Activated CD8-positive, alpha-beta memory T cell treated with anti-CD3 and anti-CD28 coated beads, Interleukin-2, amount 50 U/mL, for 1 hour (primary cell): ENCODE results near the gene SETX.

Experiments
- DNase-seq: peaks from one replicate; pipeline ENCODE4 v3.0.0-alpha.2; 2020; ENCODE audit errors: extremely low read depth

SETX gene

DNA sequence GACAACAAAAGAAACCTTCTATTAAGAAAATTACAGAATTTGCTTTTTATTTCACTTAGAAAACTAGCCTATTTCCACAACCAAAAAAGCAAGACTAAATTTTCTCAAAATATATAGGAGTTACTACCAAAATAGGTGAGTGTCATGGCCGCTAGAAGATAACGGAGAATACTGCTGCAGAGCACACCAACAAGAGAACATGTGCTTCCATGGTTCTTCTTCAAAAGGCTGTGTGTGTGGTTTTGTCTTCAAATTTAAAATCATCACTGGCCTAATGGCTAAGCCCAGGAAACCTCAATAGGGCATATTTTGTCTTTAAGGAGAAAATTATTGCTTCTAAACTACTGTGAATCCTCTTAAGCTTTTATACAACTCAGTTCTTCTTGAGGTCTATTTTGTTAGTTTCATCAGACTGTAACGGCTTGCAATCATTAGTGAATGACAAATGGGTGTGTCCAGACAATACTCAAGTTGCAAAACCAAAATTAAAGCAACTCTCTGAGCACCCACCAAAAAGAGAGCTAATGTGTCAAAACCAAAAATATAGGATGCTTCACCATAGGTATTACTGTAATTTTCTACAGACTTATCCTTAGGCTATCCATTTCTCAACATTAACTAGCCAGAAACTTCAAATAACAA, 3.3 kb downstream of the SETX start:
- no peak for DNase-seq

DNA sequence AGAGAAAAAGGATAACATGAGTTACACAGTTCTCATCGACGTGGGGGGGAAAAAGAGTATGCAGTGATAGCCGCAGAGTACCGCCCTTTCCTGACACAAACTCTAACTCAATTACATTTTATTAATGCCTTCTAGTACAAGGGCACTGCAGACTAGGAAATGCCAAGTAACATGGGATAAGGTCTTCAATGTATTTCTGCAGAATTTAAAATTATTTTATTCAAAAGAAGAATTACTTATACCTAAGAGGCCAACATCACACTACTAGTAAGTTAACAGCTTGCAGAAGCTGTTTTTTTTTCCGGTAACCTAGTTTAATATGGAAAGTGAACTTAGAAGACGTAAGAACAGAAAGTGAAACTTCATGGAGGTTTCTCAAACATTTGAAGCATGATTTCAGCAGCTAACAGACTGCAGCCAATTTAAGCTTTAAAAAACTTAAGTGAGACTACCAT, 3.9 kb downstream of the SETX start:
- DNase-seq = no peak

DNA sequence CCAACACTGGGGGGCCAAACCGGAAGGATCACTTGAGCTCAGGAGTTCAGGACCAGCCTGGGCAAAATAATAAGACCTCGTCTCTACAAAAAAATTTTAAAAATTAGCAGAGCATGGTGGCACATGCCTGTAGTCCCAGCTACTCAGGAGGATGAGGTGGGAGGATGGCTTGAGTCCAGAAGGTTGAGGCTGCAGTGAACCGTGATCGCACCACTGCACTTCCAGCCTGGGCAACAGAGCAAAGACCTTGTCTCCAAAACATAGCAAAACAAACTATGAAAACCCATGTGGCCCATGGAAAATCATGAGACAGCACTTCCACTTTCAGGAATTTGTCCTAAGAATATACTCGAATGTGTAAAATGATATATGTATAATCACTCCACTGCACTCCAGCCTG, 6.1 kb downstream of the SETX start:
- no peak for DNase-seq

DNA sequence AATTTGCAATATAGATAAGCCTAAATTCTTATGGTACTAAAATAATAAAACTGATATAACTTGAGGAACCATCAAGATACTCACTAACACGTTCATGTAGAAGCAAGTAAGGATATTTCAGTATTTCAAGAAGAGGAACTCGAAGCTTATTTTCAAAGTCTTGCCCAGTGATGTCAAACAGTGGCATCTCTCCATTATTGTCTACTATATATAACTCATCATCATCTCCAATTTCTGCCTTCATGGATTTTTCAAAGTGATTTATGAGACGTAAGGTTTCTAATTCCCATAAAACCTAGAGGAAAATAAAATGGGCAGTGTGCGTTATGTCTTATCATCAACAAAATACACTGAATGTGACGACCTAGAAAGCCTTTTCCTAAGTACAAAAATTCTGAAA, 8.6 kb downstream of the SETX start:
- no peak for DNase-seq

DNA sequence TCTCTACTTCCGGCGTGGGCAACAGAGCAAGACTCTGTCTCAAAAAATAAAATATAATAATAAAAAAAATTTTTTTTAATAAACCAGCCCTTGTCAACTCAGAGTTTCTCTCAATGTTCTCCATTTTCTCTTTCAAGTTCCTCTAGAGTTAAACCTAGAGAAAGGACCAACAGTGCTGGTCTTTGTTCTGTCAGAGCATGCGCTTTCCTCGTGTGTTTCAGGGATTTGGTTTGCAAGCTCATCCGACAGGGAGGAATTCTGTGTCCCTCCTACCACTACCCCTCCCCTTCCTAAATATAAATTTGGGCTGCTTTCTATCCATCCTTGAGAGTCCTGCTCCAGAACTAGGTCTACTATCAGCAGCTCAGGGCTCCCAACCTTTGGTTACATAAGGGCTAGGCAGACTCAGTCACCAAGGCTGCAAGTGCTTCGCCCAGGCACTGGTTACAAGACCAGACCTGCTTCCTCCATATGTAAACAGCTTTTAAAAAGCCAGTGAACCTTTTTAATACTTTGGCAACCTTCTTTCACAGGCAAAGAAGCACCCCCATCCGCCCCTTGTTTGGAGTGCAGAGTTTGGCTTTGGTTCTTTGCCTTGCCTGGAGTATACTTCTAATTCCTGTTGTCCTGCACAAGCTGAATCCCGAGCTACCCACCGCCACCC, 13.5 kb downstream of the SETX start:
- DNase-seq = no peak

DNA sequence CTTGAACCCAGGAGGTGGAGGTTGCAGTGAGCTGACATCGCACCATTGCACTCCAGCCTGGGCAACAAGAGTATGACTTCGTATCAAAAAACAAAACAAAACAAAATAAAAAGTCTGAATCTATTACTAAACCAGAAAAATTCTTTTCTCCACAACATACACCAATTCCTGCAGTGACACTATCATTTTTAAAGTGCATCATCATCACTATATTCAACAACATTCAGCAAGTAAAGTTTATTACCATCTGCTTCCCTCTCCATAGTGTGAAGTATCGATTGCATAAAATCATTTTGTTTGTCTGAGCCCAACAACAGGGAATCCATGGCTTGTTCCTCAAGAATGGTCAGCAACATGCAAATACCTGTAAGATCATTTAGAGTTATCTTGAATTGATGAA, 20.4 kb downstream of the SETX start:
- no peak for DNase-seq

DNA sequence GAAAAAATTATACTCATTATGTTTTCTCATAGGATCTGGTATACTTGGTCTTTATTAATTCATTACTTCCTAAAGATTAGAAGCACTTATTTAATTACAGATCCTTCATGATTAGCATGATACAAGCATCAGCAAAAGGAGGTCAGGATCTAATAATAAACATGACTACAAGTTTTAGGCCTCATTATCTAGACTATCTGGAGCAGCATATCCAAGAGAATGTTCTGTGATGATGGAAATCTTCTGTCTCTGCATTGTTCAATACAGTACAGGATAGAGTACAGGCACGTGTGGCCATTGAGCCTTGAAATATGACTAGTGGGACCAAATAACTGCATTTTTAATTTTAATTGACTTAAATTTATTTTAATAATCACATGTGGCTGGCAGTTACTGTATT, 21.2 kb downstream of the SETX start:
- no peak for DNase-seq

DNA sequence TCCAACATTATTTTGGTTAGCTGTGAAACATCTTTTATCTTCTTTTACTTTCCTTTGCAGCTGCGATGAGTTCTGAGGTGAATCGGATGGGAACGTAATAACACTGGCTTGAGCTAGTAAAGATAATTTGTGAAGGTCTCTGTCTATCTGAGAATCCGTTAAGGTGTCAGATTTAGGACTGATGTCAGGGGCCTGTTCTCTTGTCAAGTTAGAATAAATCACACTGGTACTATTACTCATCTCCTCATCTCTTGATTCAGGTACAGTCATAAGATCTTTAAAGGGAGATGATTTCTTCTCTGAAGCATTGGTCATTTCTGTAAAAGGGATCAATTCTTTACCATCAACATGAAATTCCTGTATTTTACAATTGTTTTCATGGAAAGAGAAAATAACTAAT, 26.2 kb downstream of the SETX start:
- DNase-seq = no peak

DNA sequence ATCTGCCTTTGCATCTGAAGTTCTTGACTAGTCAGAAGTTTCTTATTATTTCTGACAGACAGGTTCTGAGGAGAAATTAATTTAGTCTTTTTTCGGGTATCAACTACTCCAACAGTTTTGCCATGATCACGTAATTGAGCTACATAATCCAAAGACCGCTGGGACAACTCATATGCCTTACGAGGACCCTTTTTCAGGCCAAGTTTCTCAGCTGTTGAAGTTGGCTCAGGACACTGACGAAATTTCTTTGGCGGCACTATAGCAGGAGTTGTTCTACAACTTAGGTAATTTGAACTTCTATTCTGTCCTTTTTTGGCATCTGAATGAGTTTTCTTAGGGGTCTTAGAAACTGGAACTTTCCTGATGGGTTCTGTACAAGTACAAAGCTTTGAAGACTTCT, 27.2 kb downstream of the SETX start:
- no peak for DNase-seq

DNA sequence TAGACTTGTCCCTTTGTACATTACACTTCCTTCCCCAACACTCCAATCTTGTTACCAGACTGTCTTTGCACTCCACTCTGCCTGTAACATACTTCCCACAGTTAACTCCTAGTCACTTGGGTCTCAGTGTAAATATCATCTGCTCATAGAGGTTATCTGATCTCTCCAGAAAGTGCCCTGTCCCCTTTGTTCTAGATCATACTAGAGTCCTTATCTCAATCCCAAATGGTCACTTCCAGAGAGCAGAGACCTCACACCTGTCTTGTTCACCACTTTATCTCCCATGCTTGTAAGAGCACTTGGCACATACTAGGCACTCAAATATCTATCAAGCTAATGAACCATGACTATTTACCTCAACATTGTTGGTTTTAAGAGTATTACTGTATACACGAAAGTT, 30.4 kb downstream of the SETX start:
- no peak for DNase-seq

DNA sequence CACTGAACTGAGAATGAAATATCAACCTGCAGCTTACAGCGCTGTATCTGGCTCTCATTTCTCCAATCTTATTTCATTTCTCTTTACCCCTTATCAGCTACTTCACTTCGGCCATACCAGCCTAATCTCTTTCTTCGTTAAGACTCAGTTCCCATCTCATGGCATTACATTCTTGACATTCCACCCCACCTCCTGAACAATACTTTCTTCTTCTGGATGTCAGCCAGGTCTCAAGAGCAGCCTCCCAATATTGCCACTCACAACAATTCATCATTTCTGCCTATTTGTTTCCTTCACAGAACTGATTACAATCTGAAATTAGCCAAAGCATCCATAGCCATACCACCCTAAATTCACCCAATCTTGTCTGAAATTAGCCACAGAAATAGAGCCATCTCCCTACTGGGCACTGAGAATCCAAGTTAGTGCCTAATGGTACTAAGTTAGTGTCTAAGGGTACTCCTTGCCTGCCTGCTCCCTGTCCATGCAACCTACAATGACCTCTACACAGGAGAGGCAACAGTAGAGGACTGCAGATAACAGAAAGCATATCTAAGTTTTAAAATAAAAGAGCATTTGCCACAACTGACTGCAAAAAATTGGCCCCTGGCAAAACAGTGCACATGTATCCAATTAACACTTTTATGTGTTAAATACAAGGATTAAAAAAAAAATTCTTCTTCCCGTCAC, 35.2 kb downstream of the SETX start:
- DNase-seq = no peak

DNA sequence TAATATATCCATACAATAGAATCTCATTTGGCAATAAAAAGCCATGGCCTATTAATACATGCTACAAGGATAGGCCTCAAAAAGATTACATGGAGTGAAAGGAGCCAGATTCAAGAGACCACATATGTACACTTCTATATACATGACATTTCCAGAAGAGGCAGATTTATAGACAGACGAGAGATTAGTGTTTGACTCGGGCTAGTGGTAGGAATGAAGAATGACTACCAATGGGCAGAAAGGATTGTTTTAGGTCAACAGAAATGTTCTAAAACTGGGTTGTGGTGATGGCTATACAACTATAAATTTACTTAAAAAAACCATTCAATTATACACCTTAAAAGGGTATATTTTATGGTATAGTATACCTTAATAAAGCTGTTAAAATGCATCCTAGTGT, 41.9 kb downstream of the SETX start:
- no peak for DNase-seq

DNA sequence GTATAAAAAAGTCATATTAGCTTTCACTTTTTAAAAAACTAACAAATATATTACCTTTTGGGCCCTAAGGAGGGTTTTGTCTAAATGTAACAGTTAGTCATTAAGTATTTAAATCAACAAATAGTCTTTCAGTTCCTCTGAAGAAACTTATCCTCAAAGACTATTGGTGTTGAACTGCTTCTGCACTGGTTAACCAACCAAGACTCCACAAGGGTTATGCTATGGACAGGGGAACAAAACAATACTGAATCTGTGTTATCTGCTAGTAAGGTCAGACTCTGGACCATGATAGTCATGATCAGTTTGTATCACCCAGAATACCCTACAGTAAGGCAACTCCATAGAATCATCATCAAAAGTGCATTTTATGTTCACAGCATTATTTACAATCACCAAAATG, 42.4 kb downstream of the SETX start:
- DNase-seq = no peak

DNA sequence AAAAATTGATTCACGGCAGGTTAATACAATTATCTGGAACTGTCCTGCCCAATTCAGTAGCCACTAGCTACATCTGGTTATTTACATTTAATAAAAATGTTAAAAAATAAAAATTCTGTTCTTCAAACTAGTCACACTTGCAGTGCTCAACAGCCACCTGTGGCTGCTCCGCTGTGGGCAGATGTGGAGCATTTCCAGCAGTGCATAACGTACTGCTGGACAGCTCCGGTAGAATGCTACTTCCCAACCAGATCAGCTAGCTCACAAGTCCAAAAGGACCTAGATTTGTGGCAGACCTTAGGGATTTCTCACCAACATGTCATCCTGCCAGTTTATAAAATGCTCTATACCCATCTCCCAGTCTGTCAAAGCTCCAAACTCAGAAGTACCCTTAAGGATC, 42.8 kb downstream of the SETX start:
- no peak for DNase-seq

DNA sequence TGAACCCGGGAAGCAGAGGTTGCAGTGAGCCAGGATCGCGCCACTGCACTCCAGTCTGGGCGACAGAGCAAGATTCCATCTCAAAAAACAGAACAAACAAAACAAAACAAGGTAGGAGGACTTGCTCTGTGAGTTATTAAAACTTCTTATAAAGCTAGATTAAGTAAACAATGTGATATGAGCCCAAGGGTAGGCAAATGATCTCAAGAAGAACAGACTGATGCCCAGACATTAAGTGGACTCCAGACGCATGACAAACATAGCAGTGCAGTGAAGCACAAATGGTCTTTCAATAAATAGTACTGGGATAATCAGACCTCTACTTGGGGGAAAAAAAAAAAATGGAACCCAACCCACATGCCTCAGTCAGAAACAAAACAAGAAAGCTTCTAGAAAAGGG, 45.7 kb downstream of the SETX start:
- DNase-seq = no peak

DNA sequence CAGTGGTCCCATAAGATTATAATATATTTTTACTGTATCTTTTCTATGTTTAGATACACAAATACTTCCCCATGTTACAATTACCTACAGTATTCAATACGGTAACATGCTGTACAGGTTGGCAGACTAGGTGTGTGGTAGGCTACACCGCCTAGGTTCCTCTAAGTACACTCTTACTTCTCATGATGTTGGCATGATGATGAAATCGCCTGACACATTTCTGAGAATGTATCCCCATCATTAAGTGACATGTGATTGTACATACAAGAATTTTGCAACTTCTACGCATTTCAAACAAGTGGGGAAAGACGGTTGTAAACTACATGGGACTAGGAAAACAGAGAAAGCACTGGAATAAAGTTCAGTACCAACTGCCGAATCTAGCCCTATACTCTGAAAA, 53.3 kb downstream of the SETX start:
- no peak for DNase-seq

DNA sequence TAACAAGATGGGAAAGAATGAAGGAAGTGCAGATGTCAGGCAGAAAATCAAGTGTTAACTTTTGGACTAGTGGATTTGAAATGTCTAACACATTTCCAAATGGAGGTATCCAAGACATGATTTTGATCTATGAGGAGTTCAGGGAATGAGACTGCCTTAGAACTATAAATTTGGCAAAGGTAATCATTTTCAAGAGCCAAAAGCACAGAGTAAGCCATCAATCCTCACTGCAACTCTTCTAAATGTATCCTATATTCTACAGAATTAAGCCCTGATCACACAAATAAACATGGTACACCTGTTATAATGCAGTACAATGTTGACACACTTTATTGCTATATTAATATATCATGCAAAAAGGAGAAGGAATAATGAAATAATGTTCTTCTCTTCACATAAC, 55.6 kb downstream of the SETX start:
- DNase-seq = no peak

DNA sequence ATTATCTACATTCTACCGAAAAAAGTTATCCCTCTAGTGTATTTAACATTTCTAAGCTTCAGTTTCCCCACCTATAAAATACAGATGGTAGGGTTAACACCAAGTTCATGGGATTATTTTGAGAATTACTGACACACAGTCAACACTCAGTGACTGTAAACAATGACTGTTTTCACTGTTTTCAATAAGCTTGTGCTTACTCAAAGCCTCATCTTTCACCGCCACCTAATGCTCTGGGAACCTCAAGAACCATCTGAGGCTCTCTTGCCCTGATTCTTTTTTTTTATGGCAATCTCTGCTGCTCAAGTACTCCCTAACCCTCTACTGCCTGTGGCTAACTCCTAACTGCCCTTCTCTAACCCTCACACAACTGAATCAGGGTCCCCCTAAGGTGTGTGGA, 59.6 kb downstream of the SETX start:
- DNase-seq = no peak

DNA sequence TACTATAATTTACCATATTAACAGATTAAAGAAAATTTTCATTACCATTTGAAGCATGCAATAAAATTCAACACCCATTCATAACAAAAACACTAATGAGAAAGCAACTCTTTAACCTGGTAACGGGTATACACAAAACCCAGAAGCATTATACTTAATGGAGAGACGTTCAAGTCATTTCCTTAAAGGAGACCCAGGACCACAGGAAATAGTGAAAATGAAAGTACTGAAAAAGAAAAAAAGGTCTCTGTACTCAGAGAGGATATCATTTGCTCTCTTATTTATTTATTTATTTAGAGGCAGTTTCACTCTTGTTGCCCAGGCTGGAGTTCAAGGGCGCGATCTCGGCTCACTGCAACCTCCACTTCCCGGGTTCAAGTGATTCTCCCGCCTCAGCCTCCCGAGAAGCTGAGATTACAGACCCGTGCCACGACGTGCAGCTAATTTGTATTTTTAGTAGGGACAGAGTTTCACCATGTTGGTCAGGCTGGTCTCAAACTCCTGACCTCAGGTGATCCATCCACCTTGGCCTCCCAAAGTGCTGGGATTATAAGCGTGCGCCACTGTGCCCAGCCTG, 61.6 kb downstream of the SETX start:
- DNase-seq = no peak

DNA sequence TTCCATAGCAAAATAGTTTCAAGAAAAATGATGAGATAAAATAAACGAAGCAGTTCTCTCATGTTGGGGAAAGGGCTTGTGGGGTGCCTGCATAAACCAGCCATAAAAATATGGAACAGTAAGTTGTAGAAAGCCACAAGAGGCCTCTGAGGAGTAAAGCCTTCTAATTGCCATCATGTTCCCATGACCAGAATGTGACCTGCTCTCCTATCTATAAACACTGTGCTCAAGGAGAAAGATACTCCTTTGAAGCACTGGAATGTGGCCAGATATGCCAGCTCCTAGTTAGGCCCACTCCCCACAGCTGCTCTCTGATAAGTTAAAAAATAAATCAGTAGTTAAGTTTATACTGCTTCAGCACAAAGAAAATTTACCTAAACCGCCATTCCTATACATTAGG, 65.8 kb downstream of the SETX start:
- DNase-seq = no peak

DNA sequence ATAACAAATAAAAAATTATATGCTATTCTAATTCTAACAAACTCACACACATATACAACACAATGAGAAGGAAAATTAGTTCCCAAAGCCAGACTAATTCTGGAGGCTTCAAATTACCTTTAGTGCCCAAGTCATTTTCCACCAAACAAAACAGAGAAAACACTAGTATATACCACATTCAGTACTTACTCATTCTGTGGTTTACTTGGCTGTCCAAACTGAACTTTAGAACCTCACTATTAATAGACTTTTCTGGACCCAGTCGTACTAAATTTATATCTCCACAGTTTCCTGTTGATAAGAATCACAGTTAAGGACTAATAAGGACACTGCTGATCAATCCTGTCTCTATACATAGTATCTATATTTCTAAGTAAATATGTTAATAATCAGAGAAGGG, 66.4 kb downstream of the SETX start:
- no peak for DNase-seq

DNA sequence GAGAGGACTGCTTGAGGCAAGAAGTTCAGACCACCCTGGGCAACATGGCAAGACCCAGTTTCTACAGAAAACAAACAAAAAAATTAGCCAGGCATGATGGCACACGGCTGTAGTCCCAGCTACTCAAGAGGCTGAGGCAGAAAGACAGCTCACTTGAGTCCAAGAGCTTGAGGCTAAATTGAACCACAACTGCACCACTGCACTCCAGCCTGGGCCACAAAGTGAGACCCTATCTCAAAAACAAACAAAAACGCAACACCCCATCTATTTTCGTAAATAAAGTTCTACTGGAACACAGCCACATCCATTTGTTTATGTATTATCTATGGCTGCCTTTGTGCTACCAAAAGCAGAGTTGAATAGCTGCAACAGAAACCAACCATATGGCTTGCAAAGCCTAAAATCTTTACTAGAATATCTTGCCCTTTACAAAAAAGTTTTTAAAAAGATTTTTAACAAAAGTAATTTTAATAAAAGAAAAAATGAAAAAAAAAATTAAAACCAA, 67.5 kb downstream of the SETX start:
- no peak for DNase-seq

DNA sequence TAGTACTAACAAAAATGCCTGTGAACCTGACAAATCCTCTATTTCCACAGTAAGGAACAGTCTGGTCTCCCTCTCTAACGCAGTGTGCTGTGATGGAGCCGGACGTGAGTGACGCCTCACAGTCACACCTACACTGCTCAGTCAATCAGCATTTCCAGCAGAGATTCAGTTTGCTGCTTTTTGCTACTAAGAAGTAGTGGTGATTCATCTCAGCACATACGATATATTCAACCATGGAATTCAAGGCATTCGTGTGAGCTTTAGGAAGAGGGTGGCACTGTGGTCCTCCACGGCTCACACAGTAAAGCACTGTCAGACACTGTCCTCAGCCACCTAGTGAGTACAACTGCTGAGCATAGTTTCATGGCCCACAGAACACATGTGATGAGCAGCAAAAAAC, 70.9 kb downstream of the SETX start:
- no peak for DNase-seq
